Right lobe of liver (tissue), 4 donors: Measurements from ENCODE around the gene MTHFD1L.

Experiments used
- POLR2A ChIP-seq: fragments of 450-650 bp; IDR thresholded peaks from one replicate; pipeline ENCODE4 v1.6.1; 2017; ENCODE audit warnings: antibody characterized with exemption, mild to moderate bottlenecking
- TF ChIP-seq, protein P1 (sequence below), 4 donors: fragments of 200-600 bp in 3 of 4; fragments of 450-650 bp in 1 of 4; IDR thresholded peaks; one replicate each; pipeline versions ENCODE4 v1.5.1 to v1.8.0; 2016 to 2022; ENCODE audit warnings: antibody characterized with exemption in 4 of 4, mild to moderate bottlenecking in 2 of 4
- donor health status: DM: no; HTN: no; CAD: no.
- donor health status: DM: no; HTN: no; CAD: no.
- donor health status: DM: no; HTN: yes; CAD: no.

DNA sequence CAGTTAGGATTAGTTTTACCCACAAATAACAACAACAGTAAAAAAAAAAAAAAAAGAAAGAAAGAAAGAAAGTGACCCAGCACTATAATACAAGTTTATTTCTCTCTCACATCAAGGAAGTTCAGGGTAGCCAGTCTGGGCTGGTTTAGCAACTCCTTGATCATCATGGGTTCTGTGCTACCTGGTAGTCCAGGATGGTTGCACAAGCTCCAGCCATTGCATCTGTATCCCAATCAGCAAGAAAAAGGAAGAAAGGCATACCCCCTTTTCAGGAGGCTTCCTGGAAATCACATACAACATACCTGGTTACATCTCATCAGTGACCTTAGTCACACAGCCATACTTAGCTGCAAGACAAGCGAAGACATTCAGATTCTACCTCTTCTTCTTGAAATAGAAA is 128.5 kb downstream of the MTHFD1L start:
- TF ChIP-seq, protein P1, sequence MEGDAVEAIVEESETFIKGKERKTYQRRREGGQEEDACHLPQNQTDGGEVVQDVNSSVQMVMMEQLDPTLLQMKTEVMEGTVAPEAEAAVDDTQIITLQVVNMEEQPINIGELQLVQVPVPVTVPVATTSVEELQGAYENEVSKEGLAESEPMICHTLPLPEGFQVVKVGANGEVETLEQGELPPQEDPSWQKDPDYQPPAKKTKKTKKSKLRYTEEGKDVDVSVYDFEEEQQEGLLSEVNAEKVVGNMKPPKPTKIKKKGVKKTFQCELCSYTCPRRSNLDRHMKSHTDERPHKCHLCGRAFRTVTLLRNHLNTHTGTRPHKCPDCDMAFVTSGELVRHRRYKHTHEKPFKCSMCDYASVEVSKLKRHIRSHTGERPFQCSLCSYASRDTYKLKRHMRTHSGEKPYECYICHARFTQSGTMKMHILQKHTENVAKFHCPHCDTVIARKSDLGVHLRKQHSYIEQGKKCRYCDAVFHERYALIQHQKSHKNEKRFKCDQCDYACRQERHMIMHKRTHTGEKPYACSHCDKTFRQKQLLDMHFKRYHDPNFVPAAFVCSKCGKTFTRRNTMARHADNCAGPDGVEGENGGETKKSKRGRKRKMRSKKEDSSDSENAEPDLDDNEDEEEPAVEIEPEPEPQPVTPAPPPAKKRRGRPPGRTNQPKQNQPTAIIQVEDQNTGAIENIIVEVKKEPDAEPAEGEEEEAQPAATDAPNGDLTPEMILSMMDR (IDR thresholded peaks at IDR 0.05), result no peak
- TF ChIP-seq POLR2A, result no peak
